GM18519 (cell line): ENCODE data around the gene SUSD1.

Experiments used
- ATAC-seq: cut with Tn5 transposase; IDR thresholded peaks from one replicate; pipeline ENCODE4 v1.9.1; 2021; ENCODE audit warnings: mild to moderate bottlenecking, moderate library complexity; ENCODE audit not compliant: unreplicated experiment, low FRiP score

Gene SUSD1

DNA sequence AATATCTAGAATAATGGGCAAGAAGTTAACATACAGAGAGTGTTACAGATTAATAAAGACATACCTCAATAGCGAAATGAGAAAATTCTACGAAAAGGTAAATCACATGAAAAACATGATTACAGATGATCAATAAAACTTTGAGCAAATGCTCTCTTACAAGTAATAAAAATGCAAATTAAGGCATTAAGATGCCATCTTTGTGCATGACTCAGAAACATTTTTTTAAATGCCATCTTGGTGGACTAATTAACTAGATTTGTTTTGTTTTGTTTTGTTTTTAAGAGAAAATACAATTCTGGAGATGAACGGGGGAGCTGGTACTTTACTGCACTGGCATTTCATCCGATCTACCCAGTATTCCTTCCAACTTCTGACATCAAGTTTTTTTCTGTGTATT, 130.2 kb downstream of the SUSD1 start:
- ATAC-seq = no peak

DNA sequence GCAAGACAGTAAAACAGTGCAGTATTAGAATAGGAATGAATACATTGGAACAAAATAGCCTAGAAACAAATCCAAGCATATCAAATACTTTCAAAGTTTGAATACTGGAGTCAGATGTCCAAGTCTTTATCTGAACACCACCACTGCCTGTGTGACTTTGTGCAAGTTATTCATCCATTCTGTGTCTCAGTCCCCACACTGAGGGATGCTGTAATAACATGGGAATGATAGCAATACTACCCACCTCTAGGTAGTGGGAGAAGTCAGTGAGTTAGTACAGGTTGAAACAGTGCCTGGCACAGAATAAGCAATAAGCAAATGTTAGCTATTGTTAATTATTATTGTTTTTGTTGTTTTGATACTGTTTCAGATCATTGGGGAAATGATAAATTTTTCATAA, 130.9 kb downstream of the SUSD1 start:
- no peak for ATAC-seq

DNA sequence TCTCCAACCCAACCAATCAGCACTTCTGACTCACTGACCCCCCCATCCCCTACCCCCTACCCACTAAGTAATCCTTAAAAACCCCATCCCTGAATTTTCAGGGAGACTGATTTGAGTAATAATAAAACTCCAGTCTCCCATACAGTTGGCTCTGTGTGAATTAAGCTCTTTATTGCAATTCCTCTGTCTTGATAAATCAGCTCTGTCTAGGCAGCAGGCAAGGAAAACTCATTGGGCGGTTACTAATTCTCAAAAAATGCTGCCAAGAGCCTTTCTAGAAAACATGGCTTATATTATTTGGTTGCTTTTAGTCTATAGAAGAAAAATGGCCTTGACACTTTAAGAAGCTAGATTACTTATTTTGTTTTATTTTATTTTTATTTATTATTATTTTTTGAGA, 131.7 kb downstream of the SUSD1 start:
- no peak for ATAC-seq

DNA sequence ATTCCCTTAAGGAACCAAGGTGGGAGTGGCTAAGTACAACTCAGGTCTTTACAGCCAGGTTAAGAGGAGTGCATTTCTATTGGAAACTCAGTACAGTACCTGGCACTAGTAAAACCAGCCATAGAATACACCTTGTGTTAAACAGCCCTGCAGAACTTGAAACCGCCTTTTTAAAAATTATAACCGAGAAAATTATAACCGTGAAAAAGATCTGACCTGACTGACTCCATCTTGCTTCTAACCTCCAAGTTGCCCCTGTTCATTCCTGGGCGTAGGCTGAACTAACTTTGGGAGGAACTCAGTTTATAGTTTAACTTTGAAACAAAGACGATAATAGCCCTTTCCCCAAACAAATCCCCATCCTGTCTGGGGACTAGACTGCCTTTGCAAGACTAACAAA, 132.3 kb downstream of the SUSD1 start:
- ATAC-seq = no peak

DNA sequence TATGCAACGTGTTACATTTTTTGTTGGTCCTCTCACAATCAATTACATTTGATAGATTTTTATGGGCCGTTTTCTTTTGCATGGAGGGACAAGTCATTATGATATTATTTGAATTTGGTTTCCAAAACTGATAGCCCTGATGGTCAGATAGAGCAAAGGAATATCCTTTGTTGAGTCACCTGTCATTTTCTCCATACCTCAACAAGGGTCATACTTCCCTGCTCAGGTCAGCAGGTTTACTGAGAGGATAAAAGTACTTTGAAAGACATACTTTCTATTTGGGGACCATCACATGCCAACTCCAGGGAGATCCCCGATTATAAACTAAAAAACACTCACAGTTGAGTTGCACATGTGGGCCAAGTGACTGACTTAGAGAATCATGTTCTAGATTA, 132.9 kb downstream of the SUSD1 start:
- no peak for ATAC-seq

DNA sequence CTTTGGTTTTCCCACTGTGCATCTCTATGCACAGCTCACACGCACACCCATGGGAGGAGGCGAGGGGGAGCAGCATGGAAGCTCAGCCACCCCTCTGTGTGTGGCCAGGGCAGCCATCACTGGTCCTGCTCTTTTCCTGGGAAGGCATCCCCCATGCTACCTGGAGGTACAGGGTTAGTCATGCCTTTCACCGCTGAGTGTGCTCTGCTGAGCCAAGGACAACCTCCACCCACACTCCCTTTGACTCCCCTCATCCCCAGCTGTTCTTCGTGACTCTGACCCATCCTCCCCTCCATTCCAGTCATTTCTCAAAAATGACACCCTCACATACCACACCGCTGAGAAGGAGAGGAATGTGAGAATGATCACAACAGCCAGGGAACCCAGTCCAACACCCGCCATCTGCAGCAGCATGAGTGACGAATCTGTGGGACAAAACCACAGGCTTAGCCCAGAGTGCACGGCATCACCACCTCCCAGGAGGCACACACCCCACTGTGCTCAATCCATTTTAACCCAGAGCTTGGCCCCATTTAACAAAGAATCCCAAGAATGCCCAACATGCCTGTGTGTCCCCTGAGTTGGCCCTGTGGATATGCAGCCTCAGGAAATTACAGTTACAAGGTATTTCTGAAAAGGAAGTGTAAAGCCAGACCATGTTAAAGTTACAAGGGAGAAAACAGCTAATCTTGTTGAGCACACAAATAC, 133.4 kb downstream of the SUSD1 start:
- ATAC-seq = no peak

DNA sequence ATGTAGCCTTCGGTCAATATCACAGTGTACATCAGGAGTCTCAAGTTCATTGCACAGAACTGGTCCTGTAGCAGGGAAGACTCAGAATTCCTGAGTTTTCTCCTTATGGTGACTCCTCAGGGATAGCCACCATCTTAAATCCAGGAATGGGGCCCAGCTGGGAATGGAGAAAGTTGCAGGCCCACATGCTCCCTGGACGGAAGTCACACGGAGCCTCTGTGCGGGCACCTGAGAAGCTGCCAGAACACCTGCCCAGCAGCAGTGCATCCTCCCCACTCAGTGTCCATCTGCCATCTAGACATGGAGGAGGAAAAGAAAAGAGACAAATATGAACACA, 133.9 kb downstream of the SUSD1 start:
- no peak for ATAC-seq

DNA sequence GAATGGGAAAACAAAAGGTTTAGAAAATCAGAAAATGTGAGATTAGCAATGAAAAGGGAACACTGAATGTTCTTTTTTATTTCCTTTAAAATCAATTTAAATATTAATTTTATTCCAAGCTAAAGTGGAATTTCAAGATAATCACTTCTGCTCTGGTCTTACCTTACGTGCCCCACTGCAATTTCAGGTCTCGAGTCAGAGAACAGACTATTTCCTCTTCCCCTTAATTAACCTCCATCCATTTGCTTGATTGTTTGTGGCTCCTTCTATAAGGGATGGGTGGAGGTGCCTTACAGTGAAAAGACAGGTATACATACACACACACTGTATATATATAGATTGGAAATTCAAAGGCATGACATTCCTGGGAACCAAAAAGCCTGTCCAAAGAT, 137.1 kb downstream of the SUSD1 start:
- no peak for ATAC-seq

DNA sequence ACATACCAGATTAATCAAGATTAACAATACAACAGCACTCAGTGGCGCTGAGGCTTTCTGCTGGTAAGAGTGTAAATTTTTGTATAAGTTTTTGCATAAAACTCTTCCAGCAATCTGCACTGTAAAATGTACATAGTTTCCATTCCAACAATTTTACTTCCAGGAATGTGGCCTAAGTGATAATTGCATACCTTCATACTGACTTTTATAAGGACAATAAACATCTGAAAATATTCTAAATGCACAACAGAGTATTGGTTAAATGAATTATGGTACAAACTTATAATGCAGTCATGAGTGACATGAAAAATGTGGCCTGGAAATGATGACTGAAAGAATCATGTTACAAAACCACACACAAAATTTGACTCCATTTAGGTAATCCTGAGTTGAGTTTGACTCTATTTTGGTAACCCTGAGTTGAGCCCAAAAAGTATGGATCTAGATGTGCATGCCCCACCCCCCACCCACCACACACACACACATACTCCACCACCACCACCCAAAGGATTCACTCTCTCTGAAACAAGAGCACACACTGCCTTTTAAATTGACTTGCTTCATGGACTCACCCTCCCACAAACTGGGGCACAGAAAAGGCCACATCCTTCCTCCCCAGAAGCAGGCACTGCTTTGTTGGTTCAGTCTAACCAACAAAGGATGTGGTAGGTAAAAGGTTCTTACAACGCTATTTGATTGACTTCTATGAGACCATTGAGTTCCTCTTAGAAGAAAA, 137.6 kb downstream of the SUSD1 start:
- ATAC-seq = no peak

DNA sequence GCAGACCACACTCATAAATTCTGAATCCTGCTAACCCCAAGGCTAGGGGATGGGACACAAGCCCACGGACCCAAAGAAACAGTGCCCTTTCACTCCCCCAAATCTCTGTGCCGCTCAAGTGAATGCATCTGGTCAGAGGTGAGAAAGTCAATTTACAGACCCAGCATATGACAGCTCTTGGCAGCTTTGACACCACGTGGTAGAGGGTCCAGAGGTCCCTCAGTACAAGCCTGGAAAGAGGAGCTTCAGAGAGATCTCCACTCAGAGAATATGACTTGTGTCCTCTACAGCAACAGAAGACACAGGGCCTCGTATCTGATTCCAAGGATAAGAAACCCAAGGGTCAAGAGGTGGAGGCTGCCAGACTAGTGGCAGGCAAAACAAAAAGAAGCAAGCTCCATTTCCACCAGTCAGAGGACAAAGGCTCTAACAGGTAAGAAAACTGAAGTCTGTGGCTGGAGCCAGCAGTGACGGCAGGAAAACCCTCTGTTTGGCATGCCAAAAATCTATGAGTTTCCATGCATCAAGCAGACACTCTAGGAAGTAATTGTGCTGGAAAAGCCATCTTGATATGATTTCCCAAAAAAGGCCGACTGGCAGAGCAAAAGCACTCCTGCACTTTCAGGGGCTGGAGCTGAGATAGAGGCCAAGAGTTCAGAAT, 139.8 kb downstream of the SUSD1 start:
- ATAC-seq = no peak

DNA sequence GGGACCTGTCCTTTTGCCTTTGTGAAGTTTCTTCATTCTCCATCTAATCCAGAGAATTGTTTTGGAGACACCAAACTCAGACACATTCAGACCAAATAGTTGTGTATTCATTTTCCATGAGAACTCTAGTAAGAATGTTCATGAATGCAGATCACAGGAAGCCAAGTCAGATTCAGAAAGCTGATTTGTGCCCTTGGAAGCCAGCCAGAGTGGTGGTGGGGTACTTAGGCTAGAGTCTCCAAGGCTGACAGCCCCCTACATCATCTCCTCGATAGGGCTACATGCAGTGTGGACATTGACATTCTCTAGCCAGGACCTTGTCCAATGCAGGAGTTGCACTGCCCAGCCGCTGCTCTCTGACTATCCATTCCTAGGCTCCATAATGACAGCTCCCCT, 140.9 kb downstream of the SUSD1 start:
- ATAC-seq = no peak

DNA sequence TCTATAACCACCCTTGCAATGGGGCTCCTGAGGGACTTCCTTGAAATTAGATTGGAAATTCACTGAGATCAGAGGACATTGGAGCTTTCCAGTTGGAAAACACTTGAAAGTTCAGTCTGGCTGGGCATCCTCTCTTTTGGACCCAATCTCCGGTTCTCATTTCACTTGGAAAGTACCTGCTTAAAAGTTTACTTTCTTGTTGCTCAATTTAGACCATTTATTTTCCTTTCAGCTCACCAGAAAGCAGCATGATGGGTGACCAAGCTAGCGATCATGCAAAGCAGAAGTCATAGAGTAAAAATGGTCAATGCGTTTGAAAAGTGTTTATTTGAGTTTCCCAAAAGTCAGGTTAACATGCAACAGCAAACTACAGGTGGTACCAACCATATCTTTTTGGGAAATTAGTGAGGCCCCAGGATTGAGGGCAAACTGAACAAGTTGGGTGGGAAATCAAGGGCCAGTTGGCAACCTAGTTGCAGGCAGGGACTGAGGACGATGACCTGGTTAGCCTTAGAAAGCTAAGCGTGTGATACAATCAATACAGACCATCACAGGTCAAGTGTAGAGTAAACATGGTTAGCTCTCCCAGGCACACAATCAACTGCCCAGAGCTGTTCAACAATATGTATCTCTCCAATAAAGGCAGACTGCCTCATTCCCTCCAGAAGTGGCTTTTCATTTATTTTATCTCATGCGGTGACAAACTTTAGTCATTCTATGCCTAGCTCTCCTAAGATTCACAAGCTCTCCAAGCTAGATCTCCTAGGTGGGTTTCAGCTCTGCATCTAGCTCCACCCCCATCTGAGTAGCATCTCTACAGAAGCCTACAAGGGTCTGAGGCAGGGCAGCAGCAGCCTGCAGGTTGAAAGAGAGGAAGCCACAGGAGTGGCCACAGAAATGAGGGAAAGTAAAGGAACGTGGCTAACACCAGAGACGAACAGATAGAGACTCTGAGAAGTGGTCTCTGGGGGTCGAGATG, 141.6 kb downstream of the SUSD1 start:
- ATAC-seq = no peak

DNA sequence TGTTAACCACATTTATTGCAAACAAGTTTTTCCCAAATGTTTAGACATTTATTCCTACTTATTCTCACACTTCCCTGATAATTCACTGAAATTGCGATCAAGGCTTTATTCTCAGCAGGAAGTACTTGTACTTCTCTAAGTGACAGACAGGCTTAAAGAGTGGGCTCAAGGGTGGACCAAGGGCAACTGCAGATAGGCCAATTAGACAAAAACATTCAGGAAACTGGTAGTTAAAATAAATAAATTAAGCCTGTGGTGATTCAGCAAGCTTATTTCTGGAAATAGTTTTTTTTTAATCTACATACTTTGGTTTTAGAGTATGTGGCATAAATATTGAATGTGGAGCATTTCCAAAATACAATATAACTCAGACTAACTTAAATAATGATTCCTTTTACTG, 142.4 kb downstream of the SUSD1 start:
- no peak for ATAC-seq

DNA sequence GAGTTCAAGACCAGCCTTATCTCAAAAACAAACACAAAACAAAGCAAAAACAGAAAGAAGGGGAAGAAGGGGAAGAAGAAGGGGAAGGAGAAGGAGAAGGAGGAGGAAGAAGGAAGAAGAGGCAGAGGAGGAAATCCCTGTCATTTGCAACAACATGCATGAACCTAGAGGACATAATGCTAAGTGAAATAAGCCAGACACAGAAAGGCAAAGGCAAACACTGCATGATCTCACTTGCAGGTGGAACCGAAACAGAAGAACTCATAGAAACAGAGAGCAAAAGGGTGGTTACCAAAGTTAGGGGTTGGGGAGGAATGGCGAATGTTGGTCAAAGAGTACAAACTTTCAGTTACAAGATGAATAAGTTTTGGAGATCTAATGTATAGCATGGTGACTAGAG, 143.1 kb downstream of the SUSD1 start:
- peak; percentile 32 for ATAC-seq

DNA sequence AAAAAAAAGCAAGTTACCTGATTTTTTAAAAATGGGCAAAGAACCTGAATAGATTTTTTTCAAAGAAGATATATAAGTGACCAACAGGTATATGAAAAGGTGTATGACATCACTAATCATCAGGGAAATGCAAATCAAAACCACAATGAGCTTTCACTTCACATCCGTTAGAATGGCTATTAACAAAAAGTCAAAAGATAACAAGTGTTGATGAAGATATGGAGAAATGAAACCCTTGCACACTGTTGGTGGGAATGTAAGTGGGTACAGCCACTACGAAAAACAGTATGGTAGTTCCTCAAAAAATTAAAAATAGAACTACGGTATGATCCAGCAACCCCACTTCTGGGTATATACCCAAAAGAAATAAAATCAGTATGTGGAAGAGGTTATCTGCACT, 143.7 kb downstream of the SUSD1 start:
- no peak for ATAC-seq

DNA sequence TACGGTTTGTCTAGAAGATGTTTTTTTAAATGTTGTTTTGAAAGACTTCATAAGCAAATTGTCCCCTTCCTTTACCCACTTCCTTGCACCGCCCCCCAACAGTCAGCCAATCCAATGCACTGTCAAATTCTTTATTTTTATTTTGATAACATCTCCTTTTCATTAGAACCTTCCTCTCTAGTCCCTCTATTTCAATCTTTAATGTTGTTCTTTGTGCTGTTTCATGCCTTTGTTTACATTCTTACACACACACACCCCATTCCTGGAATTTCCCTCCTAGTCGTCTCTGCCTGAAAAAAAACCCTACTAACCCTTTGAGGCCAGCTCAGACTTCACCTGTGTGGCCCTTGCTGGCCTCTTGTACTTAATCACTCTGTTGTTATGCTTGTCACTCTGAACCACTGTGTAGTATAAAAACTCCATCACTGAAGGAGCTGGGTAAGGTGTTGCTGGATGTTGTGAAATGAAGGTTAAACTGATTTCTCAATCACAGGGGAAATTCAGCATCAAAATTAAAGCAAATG, 145.1 kb downstream of the SUSD1 start:
- ATAC-seq = no peak

DNA sequence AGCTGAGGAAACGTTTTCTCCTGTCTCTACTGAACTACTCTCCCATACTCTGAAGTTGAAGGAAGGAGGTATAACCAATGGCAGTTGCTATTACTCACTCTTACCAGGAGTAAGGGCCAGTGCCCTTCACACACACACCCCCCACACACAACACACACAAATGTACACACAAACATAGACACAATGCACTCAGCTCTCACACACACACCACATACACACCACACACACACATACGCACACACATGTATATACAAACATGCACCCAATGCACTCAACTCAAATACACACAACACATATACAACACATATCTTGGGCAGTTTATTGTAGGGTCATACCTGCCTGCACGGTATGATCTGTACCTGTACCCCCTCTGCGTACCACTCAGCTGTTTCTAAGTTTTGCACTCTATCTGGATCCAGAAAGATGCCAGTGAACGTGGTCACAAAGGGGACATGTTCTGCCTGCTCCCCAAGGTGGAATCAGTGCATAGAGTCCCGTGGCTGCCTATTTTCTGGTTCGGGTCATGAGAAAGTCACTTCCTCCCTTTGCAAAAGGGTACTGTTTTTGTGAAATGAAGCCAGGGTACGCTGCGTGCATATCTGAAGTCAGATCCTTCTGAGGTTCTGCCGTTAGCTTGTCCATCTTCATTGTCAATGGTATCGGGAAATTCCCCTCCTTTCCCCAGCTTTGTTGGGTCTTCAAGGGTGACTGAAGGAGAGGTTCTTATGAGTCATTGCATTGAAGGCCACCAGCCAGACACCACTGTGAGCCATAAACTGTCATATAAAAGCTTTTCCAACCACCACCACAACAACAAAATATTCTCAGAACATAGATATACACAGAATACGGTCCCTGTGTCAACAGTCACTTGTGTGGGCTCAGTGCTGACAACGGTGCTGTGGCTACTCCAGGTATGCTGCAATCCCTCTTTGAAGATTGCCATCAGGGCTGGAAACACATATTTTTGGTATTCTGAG, 146.6 kb downstream of the SUSD1 start:
- peak; percentile 42 for ATAC-seq

DNA sequence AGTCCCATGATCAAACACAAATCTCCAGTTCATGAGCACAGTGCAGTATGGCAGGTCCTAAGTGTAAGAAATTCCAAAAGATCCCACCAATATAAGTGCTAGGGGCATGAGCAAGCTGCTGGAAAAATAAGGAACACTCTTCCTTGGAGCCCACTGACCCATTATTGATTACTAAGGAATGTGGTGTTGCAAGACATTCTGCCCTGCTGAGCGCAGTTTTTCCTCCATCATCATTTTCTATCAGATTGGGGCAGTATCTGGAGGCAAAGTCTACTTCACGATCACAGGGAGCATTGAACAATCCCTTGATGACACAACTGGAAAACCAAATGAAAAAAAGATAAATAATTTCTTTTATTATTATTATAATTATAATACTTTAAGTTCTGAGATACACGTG, 149.2 kb downstream of the SUSD1 start:
- ATAC-seq = no peak

DNA sequence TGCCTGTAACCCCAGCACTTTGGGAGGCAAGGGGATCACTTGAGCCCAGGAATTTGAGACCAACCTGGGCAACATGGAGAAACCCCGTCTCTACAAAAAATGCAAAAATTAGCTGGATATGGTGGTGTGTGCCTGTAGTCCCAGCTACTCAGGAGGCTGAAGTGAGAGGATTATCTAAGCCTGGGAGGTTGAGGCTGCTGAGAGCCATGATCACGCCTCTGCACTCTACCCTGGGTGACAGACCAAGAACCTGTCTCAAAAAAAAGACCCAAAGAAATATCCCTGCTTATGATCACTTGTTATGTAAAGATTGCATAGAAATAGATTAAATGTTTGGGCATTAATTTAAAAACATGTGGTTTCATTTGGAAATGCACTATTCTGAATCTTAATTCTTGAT, 153.4 kb downstream of the SUSD1 start:
- no peak for ATAC-seq
